MM.1S (cell line): Measurements from ENCODE around the gene PDGFD.

Experiments
- DNase-seq: peaks from one replicate; pipeline ENCODE4 v3.0.0-alpha.2; 2015
- H2AFZ ChIP-seq: fragments of 300-600 bp; sonication (generic); 2 replicates; pipeline ENCODE4 v1.6.0; 2016; ENCODE audit warnings: antibody characterized with exemption, low read length
- H3F3A ChIP-seq: fragments of 300-600 bp; sonication (generic); 2 replicates; pipeline ENCODE4 v1.6.1; 2016; ENCODE audit warnings: mild to moderate bottlenecking, antibody characterized with exemption, low read length, moderate library complexity, mixed read lengths; ENCODE audit not compliant: insufficient read depth
- H3K27ac ChIP-seq: fragments of 300-600 bp; sonication (generic); 2 replicates; pipeline ENCODE4 v1.5.1; 2016; ENCODE audit warnings: mild to moderate bottlenecking, low read length
- H3K27me3 ChIP-seq: fragments of 300-600 bp; sonication (generic); replicated peaks from 2 replicates; pipeline ENCODE4 v1.6.0; 2016; ENCODE audit warnings: low read length; ENCODE audit not compliant: insufficient read depth
- H3K36me3 ChIP-seq: fragments of 300-600 bp; sonication (generic); replicated peaks from 2 replicates; pipeline ENCODE4 v1.6.1; 2016; ENCODE audit warnings: mild to moderate bottlenecking, low read length, mixed read lengths; ENCODE audit not compliant: insufficient read depth
- H3K4me1 ChIP-seq: fragments of 300-600 bp; sonication (generic); 2 replicates; pipeline ENCODE4 v1.6.1; 2016; ENCODE audit warnings: low read length, mixed read lengths
- H3K4me2 ChIP-seq: fragments of 300-600 bp; sonication (generic); 2 replicates; pipeline ENCODE4 v1.6.0; 2016; ENCODE audit warnings: low read depth, low read length
- H3K4me3 ChIP-seq: fragments of 300-600 bp; sonication (generic); 2 replicates; pipeline ENCODE4 v1.5.1; 2016; ENCODE audit warnings: low read length, mixed read lengths
- H3K79me2 ChIP-seq: fragments of 300-600 bp; sonication (generic); 2 replicates; pipeline ENCODE4 v1.6.1; 2016; ENCODE audit warnings: mixed run types, low read length, mixed read lengths
- H3K9ac ChIP-seq: fragments of 300-600 bp; sonication (generic); 2 replicates; pipeline ENCODE4 v1.6.1; 2016; ENCODE audit warnings: low read length, mixed read lengths
- H3K9me2 ChIP-seq: fragments of 300-600 bp; sonication (generic); replicated peaks from 2 replicates; pipeline ENCODE4 v1.6.1; 2016; ENCODE audit warnings: mild to moderate bottlenecking, low read length, mixed read lengths; ENCODE audit not compliant: insufficient read depth
- H3K9me3 ChIP-seq: fragments of 300-600 bp; sonication (generic); replicated peaks from 2 replicates; pipeline ENCODE4 v1.6.1; 2016; ENCODE audit warnings: mild to moderate bottlenecking, low read length, mixed read lengths; ENCODE audit not compliant: insufficient read depth
- H4K20me1 ChIP-seq: fragments of 300-600 bp; sonication (generic); 2 replicates; pipeline ENCODE4 v1.6.1; 2016; ENCODE audit warnings: mild to moderate bottlenecking, low read length, moderate library complexity, mixed read lengths; ENCODE audit not compliant: insufficient read depth
- CTCF ChIP-seq: fragments of 300-600 bp; sonication (generic); IDR thresholded peaks from 2 replicates; pipeline ENCODE4 v1.5.1; 2016; ENCODE audit warnings: antibody characterized with exemption, low read length, mixed read lengths
- EZH2 ChIP-seq: fragments of 300-600 bp; sonication (generic); optimal IDR thresholded peaks from 2 replicates; pipeline ENCODE3; 2017; ENCODE audit warnings: low read depth, mild to moderate bottlenecking, antibody characterized with exemption, low read length, mixed read lengths
- EZH2phosphoT487 ChIP-seq: fragments of 300-600 bp; sonication (generic); IDR thresholded peaks from 2 replicates; pipeline ENCODE4 v1.6.1; 2018; ENCODE audit warnings: antibody characterized with exemption, low read length

PDGFD gene

GRCh38 chr11:104011044-104011443 is 152.9 kb downstream of the PDGFD start:
- TF ChIP-seq EZH2 (no peak), EZH2phosphoT487 (no peak), CTCF (no peak)
- no peak overlapping the region for H3K4me3 ChIP-seq
- no peak overlapping the region for H3K4me2 ChIP-seq
- peaks cover 14% of the 10 kb centered on the region for H3K4me1 ChIP-seq
- H4K20me1 ChIP-seq = no peaks in the 10 kb centered on the region
- DNase-seq = no peak
- no peaks in the 10 kb centered on the region for H3F3A ChIP-seq
- H3K36me3 ChIP-seq = no peaks in the 10 kb centered on the region
- H2AFZ ChIP-seq = no peak overlapping the region
- no peak overlapping the region for H3K9ac ChIP-seq
- H3K79me2 ChIP-seq = no peaks in the 10 kb centered on the region
- no peaks in the 10 kb centered on the region for H3K9me3 ChIP-seq
- H3K9me2 ChIP-seq = no peaks in the 10 kb centered on the region
- H3K27me3 ChIP-seq = no peaks in the 10 kb centered on the region
- no peak overlapping the region for H3K27ac ChIP-seq

GRCh38 chr11:104009744-104010143 is 154.2 kb downstream of the PDGFD start:
- Histone ChIP-seq H3K36me3 (no peaks in the 10 kb centered on the region), H2AFZ (no peak overlapping the region), H3K4me3 (no peak overlapping the region), H3K79me2 (no peaks in the 10 kb centered on the region), H3K4me2 (no peak overlapping the region), H3K27me3 (no peaks in the 10 kb centered on the region), H3F3A (no peaks in the 10 kb centered on the region), H3K4me1 (peaks cover under 1% of the 10 kb centered on the region; the same call in 1 of the 2 replicates), H3K9me3 (no peaks in the 10 kb centered on the region), H3K27ac (no peak overlapping the region), H4K20me1 (no peaks in the 10 kb centered on the region), H3K9ac (no peak overlapping the region), H3K9me2 (no peaks in the 10 kb centered on the region)
- no peak for DNase-seq
- TF ChIP-seq EZH2 = no peak
- no peak for TF ChIP-seq CTCF

- TF ChIP-seq CTCF (no peak), EZH2 (no peak), EZH2phosphoT487 (no peak)
- Histone ChIP-seq H3K9me3 (no peaks in the 10 kb centered on the region), H3K36me3 (no peaks in the 10 kb centered on the region), H3K4me2 (no peak overlapping the region), H3K9ac (no peak overlapping the region), H3K9me2 (no peaks in the 10 kb centered on the region), H3K4me3 (no peak overlapping the region), H3K79me2 (no peaks in the 10 kb centered on the region), H3K27ac (no peak overlapping the region), H4K20me1 (no peaks in the 10 kb centered on the region), H3K27me3 (no peaks in the 10 kb centered on the region), H3K4me1 (no peaks in the 10 kb centered on the region), H2AFZ (no peak overlapping the region), H3F3A (no peaks in the 10 kb centered on the region)
- no peak for DNase-seq
Observed at GRCh38 chr11:104005234-104005855, 158.6 kb downstream of the PDGFD start.
